ENCODE results near the gene EIF4G3.
"Not testable (repeated sequence)": the region's sequence is repeated elsewhere in the genome, so short reads cannot be mapped to it uniquely, and the experiment has no call there.

EIF4G3 gene

DNA sequence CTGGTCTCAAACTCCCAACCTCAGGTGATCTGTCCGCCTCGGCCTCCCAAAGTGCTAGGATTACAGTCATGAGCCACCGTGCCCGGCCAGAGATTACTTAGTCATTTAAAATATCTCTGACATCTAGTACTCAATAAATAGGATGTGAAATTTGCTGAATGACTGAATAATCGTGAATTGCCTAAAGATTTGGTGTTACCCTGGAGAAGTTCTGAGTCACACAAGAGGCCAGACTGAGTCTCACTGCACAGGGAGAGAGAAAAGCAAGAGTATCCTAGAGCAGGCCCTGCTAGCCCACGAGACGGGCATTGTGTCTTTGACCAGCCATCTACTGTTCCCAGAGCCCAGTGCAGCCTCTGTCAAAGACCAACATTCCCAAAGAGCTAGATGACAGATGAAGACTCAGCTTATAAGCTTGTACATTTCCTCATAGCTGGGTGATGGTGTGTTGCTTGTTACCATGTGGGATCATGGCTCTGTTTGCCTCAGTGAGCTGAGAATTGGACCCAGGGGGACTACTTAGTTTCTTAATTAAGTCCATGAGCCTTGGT lies 5.6 kb upstream of the EIF4G3 start:
- TF ChIP-seq, protein P1, sequence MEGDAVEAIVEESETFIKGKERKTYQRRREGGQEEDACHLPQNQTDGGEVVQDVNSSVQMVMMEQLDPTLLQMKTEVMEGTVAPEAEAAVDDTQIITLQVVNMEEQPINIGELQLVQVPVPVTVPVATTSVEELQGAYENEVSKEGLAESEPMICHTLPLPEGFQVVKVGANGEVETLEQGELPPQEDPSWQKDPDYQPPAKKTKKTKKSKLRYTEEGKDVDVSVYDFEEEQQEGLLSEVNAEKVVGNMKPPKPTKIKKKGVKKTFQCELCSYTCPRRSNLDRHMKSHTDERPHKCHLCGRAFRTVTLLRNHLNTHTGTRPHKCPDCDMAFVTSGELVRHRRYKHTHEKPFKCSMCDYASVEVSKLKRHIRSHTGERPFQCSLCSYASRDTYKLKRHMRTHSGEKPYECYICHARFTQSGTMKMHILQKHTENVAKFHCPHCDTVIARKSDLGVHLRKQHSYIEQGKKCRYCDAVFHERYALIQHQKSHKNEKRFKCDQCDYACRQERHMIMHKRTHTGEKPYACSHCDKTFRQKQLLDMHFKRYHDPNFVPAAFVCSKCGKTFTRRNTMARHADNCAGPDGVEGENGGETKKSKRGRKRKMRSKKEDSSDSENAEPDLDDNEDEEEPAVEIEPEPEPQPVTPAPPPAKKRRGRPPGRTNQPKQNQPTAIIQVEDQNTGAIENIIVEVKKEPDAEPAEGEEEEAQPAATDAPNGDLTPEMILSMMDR (IDR thresholded peaks at IDR 0.05; ENCODE audit: borderline replicate concordance, insufficient read depth, low read depth, low read length), result no peak
- no peak overlapping the region for H3K4me3 ChIP-seq (ENCODE audit: low read depth, low read length)

DNA sequence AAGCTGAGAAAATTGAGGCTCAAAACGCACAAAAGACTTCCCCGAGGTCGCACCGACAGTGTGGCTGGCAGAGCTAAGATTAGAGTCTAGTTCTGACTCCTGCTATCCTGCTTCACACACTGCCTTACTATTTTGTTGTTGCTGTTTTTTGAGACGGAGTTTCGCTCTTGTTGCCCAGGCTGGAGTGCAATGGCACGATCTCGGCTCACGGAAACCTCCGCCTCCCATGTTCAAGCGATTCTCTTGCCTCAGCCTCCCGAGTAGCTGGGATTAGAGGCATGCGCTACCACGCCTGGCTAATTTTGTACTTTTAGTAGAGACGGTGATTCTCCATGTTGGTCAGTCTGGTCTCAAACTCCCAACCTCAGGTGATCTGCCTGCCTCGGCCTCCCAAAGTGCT lies 1.6 kb upstream of the EIF4G3 start:
- H3K4me3 ChIP-seq (ENCODE audit: low read depth, low read length), result not testable (repeated sequence)

DNA sequence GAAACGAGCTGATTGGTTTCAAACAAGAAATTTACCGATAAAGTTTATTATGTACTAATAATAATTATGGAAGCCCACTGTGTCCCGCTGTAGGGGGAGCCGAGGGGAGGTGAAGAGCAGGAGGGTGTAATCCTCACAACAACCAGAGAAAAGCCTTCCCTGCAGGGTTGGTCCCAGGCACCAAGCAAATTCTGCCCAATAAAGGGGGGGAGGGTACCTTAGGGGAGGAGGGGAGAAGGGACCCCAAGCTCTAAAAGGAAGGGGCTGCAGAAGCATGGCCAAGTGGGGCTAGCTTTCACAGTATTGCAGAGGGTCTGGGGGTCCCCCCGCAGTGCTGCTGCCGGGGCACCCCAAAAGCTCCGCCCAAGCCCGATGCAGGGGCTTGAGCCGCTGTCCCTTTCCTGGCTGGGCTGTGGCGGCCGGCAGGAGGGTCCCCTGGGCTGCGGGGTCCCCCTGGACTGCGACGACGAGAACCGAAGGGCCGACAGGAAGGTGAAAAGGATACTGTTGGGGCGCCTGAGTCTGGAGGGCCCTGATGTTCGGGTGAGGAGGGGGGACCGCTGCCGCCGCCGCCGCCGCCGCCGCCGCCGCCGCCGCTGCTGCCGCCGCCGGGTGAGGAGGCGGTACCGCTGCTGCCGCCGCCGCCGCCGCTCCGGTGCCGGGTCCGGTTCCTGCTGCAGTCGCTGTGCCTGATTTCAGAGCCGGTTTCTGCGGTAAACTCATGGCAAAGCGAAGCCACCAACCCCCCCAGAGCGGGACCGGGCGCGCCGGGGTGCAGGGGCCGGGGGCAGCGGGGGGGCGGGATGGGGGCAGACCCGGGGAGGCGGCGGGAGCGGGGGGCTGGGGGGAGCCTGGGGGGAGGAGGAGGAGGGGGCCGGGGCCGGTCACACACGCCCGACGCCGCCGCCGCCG lies 771 bp downstream of the EIF4G3 start:
- TF ChIP-seq, protein P1 (IDR thresholded peaks at IDR 0.05; ENCODE audit: borderline replicate concordance, insufficient read depth, low read depth, low read length), result no peak
- H3K4me3 ChIP-seq (ENCODE audit: low read depth, low read length), result peak overlapping the region; percentile 93

DNA sequence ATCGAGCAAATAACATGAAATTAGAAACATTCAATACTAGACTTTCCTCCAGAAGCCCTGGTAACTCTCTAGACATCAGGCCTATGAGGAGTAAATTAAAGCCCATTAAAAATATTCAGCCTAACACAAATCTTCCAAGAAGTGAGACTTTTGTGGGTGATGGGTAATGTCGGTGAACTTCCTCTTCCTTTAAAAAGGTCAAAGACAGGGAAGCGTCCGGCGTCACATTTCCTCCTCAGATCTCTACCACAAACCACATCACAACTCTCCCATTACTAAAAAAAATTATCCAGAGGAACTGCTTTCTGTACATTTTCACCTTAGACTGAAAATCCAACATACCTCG lies 1.4 kb downstream of the EIF4G3 start:
- TF ChIP-seq, protein P1 (IDR thresholded peaks at IDR 0.05; ENCODE audit: borderline replicate concordance, insufficient read depth, low read depth, low read length), result no peak
- H3K4me3 ChIP-seq (ENCODE audit: low read depth, low read length), result peak overlapping the region; percentile 93

DNA sequence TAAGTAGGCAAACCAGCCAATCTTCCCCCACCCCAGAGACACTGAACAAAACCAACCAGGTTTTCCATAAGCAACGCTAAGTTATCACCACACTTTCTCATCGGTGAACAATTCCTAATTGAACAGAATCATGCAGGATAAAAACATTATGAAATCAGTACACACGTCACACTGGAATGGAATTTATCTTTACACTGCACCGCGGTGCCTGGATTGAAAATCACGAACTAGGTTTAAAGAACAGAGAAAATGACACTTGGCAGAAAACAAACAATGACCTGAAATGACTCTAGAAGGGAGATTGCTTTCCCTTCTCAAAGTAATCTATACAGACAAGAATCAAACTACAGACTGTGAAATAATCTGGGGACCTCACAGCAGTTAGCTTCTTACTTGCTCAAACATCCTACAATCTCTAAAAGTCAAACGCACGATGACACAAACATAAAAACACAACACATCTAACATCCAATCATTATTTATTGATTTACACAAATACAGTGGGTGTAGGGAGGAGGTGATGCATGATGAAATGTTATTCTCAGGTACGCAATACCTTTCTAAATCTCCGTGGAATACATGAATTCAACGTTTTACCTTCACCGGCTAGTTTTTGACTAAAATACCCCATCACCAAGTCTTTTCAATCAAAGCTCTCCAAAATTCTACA lies 1.9 kb downstream of the EIF4G3 start:
- H3K4me3 ChIP-seq (ENCODE audit: low read depth, low read length), result peak overlapping the region; percentile 93
- TF ChIP-seq, protein P1 (IDR thresholded peaks at IDR 0.05; ENCODE audit: borderline replicate concordance, insufficient read depth, low read depth, low read length), result no peak

DNA sequence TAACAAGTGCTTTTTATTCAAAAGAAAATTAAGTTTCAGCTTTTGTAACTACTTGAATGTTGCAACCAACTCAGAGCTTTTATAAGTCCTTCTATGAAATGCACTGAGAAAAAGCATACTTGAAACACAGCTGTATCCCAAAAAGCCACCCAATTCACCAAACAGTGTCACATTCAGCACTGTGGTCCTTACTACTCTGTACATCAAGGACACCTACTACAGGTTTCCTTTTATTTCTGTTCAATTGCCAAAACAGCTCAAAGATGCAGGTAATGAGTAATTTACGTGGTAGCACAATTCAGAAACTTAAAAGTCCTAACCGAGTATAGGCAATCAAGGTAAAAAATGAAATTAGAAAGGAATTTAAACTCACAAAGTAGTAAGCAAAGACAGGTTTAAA lies 2.5 kb downstream of the EIF4G3 start:
- H3K4me3 ChIP-seq (ENCODE audit: low read depth, low read length), result peak overlapping the region; percentile 2
- TF ChIP-seq, protein P1 (IDR thresholded peaks at IDR 0.05; ENCODE audit: borderline replicate concordance, insufficient read depth, low read depth, low read length), result no peak

DNA sequence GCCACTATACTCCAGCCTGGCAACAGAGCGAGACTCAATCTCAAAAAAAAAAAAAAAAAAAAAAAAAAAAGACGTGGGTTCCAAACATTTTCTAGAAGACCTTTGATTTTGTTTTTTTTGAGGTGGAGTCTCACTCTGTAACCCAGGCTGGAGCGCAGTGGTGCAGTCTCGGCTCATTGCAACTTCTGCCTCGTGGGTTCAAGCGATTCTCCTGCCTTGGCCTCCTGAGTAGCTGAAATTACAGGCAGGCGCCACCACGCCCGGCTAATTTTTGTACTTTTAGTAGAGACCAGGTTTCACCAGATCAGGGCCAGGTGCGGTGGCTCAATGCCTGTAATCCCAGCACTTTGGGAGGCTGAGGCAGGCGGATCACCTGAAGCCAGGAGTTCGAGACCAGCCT lies 3.6 kb downstream of the EIF4G3 start:
- not testable (repeated sequence) for H3K4me3 ChIP-seq (ENCODE audit: low read depth, low read length)

DNA sequence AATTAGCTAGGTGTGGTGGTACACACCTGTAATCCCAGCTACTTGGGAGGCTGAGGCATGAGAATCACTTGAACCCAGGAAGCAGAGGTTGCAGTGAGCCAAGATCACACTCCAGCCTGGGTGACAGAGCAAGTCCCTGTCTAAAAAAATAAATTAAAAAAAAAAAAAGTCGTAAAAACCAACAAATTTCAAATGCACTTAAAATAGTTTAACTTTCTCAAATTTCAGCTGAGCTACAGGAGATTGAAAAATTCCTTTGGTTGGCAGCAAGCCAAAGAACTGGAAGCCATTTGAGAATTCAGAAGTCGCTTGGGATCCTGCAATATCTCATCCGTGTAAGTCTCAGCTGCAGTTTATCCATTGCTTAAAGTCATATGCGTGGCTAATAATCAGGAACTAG lies 5.9 kb downstream of the EIF4G3 start:
- not testable (repeated sequence) for H3K4me3 ChIP-seq (ENCODE audit: low read depth, low read length)
